Naive thymus-derived CD4-positive, alpha-beta T cell (primary cell): ENCODE results near the gene NPTX2. TPM values are rescaled to one million over a fixed set of nuclear protein-coding genes. Genes with fewer than 3 reads are reported as not detected.

ENCODE experiments used
- ATAC-seq: fragments of 150-1000 bp; cut with Tn5 transposase; 2 replicates; pipeline ENCODE4 v1.10.0; 2021; ENCODE audit warnings: mild to moderate bottlenecking, moderate library complexity
- CTCF ChIA-PET: fragments of 350-600 bp; sonication (Branson Sonifier 250); formaldehyde crosslinking; loops from one replicate; lab custom pipeline; 2021; ENCODE audit warnings: antibody characterized with exemption; lab: Charles Lee
- POLR2A ChIA-PET: fragments of 350-600 bp; sonication (Branson Sonifier 250); formaldehyde crosslinking; loops from one replicate; lab custom pipeline; 2021; ENCODE audit warnings: antibody characterized with exemption, inconsistent platforms; lab: Charles Lee
- DNase-seq, 9 donors: peaks; one replicate each; pipeline versions ENCODE4 v3.0.0 to v3.0.0-alpha.2; 2020 to 2022; ENCODE audit warnings: mixed read lengths in 1 of 9
- H3K27ac ChIP-seq: one replicate; pipeline ENCODE4 v1.7.0; 2013; ENCODE audit warnings: mild to moderate bottlenecking, low read depth, low read length, moderate library complexity
- H3K27me3 ChIP-seq, 2 donors: one replicate each; pipeline ENCODE4 v1.7.0; 2013; ENCODE audit warnings: low read length in 2 of 2, mild to moderate bottlenecking in 2 of 2, moderate library complexity in 2 of 2; ENCODE audit not compliant: control insufficient read depth in 2 of 2, insufficient read depth in 2 of 2
- H3K36me3 ChIP-seq, 3 experiments: 1 replicate in 2 of 3; 2 replicates in 1 of 3; pipeline ENCODE4 v1.7.0; 2013; ENCODE audit warnings: low read length in 3 of 3, mild to moderate bottlenecking in 3 of 3, moderate library complexity in 1 of 3; ENCODE audit not compliant: insufficient read depth in 3 of 3, control insufficient read depth in 2 of 3
- H3K4me1 ChIP-seq, 2 donors: one replicate each; pipeline ENCODE4 v1.7.0; 2013; ENCODE audit warnings: low read length in 2 of 2, mild to moderate bottlenecking in 2 of 2, moderate library complexity in 1 of 2; ENCODE audit not compliant: control insufficient read depth in 2 of 2, insufficient read depth in 2 of 2
- H3K4me3 ChIP-seq: 2 replicates; pipeline ENCODE4 v1.7.0; 2013; ENCODE audit warnings: mild to moderate bottlenecking, low read length
- H3K9me3 ChIP-seq, 3 experiments: 1 replicate in 2 of 3; 2 replicates in 1 of 3; pipeline ENCODE4 v1.7.0; 2013; ENCODE audit warnings: low read length in 3 of 3; ENCODE audit not compliant: control insufficient read depth in 2 of 3
- H3K27ac Mint-ChIP-seq, 9 donors: one replicate each; pipeline ENCODE4 v1.8.0; 2020 to 2022; ENCODE audit warnings: mixed read lengths in 9 of 9, mild to moderate bottlenecking in 8 of 9, moderate library complexity in 5 of 9, inconsistent platforms in 2 of 9
- H3K27me3 Mint-ChIP-seq, 5 donors: one replicate each; pipeline ENCODE4 v1.8.0; 2021 to 2022; ENCODE audit warnings: mixed read lengths in 5 of 5, mild to moderate bottlenecking in 1 of 5
- H3K36me3 Mint-ChIP-seq, 5 donors: one replicate each; pipeline ENCODE4 v1.8.0; 2020 to 2022; ENCODE audit warnings: mixed read lengths in 5 of 5, mild to moderate bottlenecking in 3 of 5, inconsistent platforms in 1 of 5
- H3K4me1 Mint-ChIP-seq, 7 donors: one replicate each; pipeline ENCODE4 v1.8.0; 2020 to 2022; ENCODE audit warnings: mixed read lengths in 7 of 7, mild to moderate bottlenecking in 3 of 7, inconsistent platforms in 1 of 7
- H3K4me3 Mint-ChIP-seq, 10 donors: one replicate each; pipeline ENCODE4 v1.8.0; 2020 to 2022; ENCODE audit warnings: mild to moderate bottlenecking in 10 of 10, mixed read lengths in 10 of 10, moderate library complexity in 6 of 10, inconsistent platforms in 2 of 10
- H3K9me3 Mint-ChIP-seq, 11 donors: one replicate each; pipeline ENCODE4 v1.8.0; 2020 to 2022; ENCODE audit warnings: mixed read lengths in 11 of 11, mild to moderate bottlenecking in 4 of 11, inconsistent platforms in 1 of 11, moderate library complexity in 1 of 11
- intact Hi-C, 2 donors: fragments of 100-400 bp; cut with micrococcal nuclease; formaldehyde crosslinking; loops; one replicate each; pipeline ENCODE4 v1.15.1; 2023
- polyA plus RNA-seq, 2 donors: library from polyadenylated mRNA; unstranded; fragments of 300-500 nt; fragmentation: Illumina TruSeq; gene quantifications; one replicate each; pipeline ENCODE4 v1.2.3, GENCODE V29; 2021
- total RNA-seq, 6 experiments: library from RNA in 5 of 6; stranded (reverse) in 5 of 6; gene quantifications; 1 replicate in 5 of 6; 2 replicates in 1 of 6; pipeline ENCODE4 v1.2.3 and lab custom pipeline; 2021 to 2026

NPTX2 gene
- total and polyA plus RNA-seq, 7 experiments from 2014 or later = 0.07 to 0.22 (median 0.19) TPM; not detected in 4

DNA sequence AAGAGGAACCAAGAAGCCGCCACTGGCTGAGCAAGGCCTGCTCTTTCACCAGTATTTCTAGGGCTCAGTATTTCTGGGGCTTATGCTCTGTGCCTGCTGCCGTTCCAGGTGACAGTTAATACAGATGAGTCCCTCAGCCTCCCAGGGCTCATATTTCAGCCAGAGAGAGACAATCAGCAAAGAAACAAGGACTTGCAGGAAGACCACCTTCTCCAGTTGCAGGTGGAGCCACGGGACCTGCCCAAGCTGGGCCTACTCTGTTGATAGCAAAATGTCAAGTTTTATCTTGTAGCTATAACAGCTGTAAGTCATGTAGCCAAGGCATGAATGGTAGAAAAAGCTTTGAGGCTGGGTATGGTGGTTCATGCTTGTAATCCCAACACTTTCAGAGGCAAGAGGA lies 42.7 kb downstream of the NPTX2 start:
- Histone ChIP-seq H3K4me3 (no peak overlapping the region), H3K9me3 (peaks cover 0 to 8% (median 0%) of the 10 kb centered on the region in 3 experiments), H3K36me3 (no peaks in the 10 kb centered on the region), H3K27me3 (no peaks in the 10 kb centered on the region), H3K4me1 (no peaks in the 10 kb centered on the region), H3K27ac (no peak overlapping the region)
- ChIA-PET POLR2A (no interaction called here), CTCF (no interaction called here)
- intact Hi-C loops = no loop called here
- H3K4me1 Mint-ChIP-seq = no peaks in the 10 kb centered on the region
- no peak for ATAC-seq
- DNase-seq = no peak
- H3K27me3 Mint-ChIP-seq = peaks cover 0 to under 1% (median 0%) of the 10 kb centered on the region in 5 donors
- H3K9me3 Mint-ChIP-seq = peaks cover 0 to 10% (median 4%) of the 10 kb centered on the region in 11 donors
- H3K4me3 Mint-ChIP-seq = no peak overlapping the region
- H3K27ac Mint-ChIP-seq = no peak overlapping the region
- H3K36me3 Mint-ChIP-seq = no peaks in the 10 kb centered on the region

GRCh38 chr7:98661607-98662006 lies 44.5 kb downstream of the NPTX2 start:
- H3K4me3 Mint-ChIP-seq = no peak overlapping the region
- DNase-seq (no peak), ATAC-seq (no peak)
- H3K4me1 ChIP-seq = no peaks in the 10 kb centered on the region
- H3K4me3 ChIP-seq = no peak overlapping the region
- peaks cover 0 to 11% (median 0%) of the 10 kb centered on the region in 5 donors for H3K27me3 Mint-ChIP-seq
- H3K36me3 Mint-ChIP-seq = no peaks in the 10 kb centered on the region
- intact Hi-C loops = no loop called here
- H3K27ac ChIP-seq = no peak overlapping the region
- peaks cover 0 to 4% (median 0%) of the 10 kb centered on the region in 3 experiments for H3K9me3 ChIP-seq
- H3K4me1 Mint-ChIP-seq = no peaks in the 10 kb centered on the region
- no peak overlapping the region for H3K27ac Mint-ChIP-seq
- no peaks in the 10 kb centered on the region for H3K36me3 ChIP-seq
- H3K9me3 Mint-ChIP-seq = peaks cover 0 to 15% (median 5%) of the 10 kb centered on the region in 11 donors
- ChIA-PET CTCF (no interaction called here), POLR2A (interaction anchor here (0.7 kb wide), 1 partner anchor 21 kb away, joined by 5 read pairs; no protein-coding TSS in a partner anchor)
- H3K27me3 ChIP-seq = no peaks in the 10 kb centered on the region

DNA sequence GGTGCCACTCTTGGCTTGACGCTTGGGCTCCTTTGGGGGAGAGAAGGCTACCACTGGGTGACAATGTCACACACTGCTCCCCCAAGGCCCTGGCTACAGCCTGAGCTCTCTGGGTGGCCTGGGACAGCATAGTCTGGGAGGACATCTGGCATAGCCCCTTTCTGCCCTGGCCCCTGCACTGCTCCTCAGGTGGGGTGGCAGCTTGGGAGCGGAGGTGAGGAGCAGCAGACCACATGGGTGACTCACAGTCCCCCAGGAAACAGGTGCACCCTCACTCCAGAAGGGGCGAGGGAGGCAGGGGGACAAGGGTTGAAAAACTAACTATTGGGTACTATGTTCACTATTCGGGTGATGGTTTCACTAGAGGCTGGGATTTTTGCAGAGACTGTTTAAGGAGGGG lies 45.2 kb downstream of the NPTX2 start:
- H3K4me3 Mint-ChIP-seq = no peak overlapping the region
- no peaks in the 10 kb centered on the region for H3K27me3 ChIP-seq
- no peak overlapping the region for H3K27ac ChIP-seq
- no peaks in the 10 kb centered on the region for H3K36me3 ChIP-seq
- intact Hi-C loops = no loop called here
- ChIA-PET CTCF (no interaction called here), POLR2A (no interaction called here)
- no peak for DNase-seq
- peaks cover 0 to 15% (median 5%) of the 10 kb centered on the region in 11 donors for H3K9me3 Mint-ChIP-seq
- no peak overlapping the region for H3K27ac Mint-ChIP-seq
- no peaks in the 10 kb centered on the region for H3K4me1 ChIP-seq
- peaks cover 0 to 11% (median 0%) of the 10 kb centered on the region in 5 donors for H3K27me3 Mint-ChIP-seq
- no peaks in the 10 kb centered on the region for H3K36me3 Mint-ChIP-seq
- no peak overlapping the region for H3K4me3 ChIP-seq
- H3K9me3 ChIP-seq = peaks cover 0 to 4% (median 0%) of the 10 kb centered on the region in 3 experiments
- H3K4me1 Mint-ChIP-seq = no peaks in the 10 kb centered on the region
- ATAC-seq = no peak

- no peak overlapping the region for H3K4me3 ChIP-seq
- no peaks in the 10 kb centered on the region for H3K27me3 ChIP-seq
- intact Hi-C loops = no loop called here
- ChIA-PET POLR2A (no interaction called here), CTCF (no interaction called here)
- H3K27ac ChIP-seq = no peak overlapping the region
- no peak for DNase-seq
- no peaks in the 10 kb centered on the region for H3K36me3 ChIP-seq
- H3K27ac Mint-ChIP-seq = no peak overlapping the region
- no peak overlapping the region for H3K4me3 Mint-ChIP-seq
- no peaks in the 10 kb centered on the region for H3K36me3 Mint-ChIP-seq
- H3K4me1 ChIP-seq = no peaks in the 10 kb centered on the region
- H3K9me3 Mint-ChIP-seq = peaks cover 0 to 15% (median 5%) of the 10 kb centered on the region in 11 donors
- H3K27me3 Mint-ChIP-seq = peaks cover 0 to 11% (median 0%) of the 10 kb centered on the region in 5 donors
- ATAC-seq = no peak
- no peaks in the 10 kb centered on the region for H3K4me1 Mint-ChIP-seq
- H3K9me3 ChIP-seq = peaks cover 0 to 4% (median 0%) of the 10 kb centered on the region in 3 experiments
Observed at GRCh38 chr7:98664882-98665281, 47.8 kb downstream of the NPTX2 start.

- ATAC-seq = no peak
- no peaks in the 10 kb centered on the region for H3K36me3 ChIP-seq
- no peaks in the 10 kb centered on the region for H3K4me1 ChIP-seq
- intact Hi-C loops = no loop called here
- H3K4me3 Mint-ChIP-seq = no peak overlapping the region
- POLR2A ChIA-PET = no interaction called here
- H3K9me3 ChIP-seq = peaks cover 0 to 8% (median 0%) of the 10 kb centered on the region in 3 experiments
- H3K27ac Mint-ChIP-seq = no peak overlapping the region
- H3K27me3 Mint-ChIP-seq = peaks cover 0 to 11% (median 0%) of the 10 kb centered on the region in 5 donors
- DNase-seq = no peak
- no peak overlapping the region for H3K27ac ChIP-seq
- peaks cover 0 to 3% (median 0%) of the 10 kb centered on the region in 5 donors for H3K36me3 Mint-ChIP-seq
- H3K4me3 ChIP-seq = no peak overlapping the region
- peaks cover 0 to 16% (median 12%) of the 10 kb centered on the region in 11 donors for H3K9me3 Mint-ChIP-seq
- no peaks in the 10 kb centered on the region for H3K4me1 Mint-ChIP-seq
- H3K27me3 ChIP-seq = no peaks in the 10 kb centered on the region
- CTCF ChIA-PET = no interaction called here
Observed at GRCh38 chr7:98668255-98668654, 51.2 kb downstream of the NPTX2 start.

- DNase-seq (no peak), ATAC-seq (no peak)
- no peaks in the 10 kb centered on the region for H3K27me3 ChIP-seq
- Mint-ChIP-seq H3K9me3 (peaks cover 0 to 20% (median 8%) of the 10 kb centered on the region in 11 donors), H3K36me3 (peaks cover 0 to 3% (median 0%) of the 10 kb centered on the region in 5 donors), H3K4me3 (no peak overlapping the region), H3K4me1 (no peaks in the 10 kb centered on the region), H3K27me3 (peaks cover 0 to 11% (median 0%) of the 10 kb centered on the region in 5 donors), H3K27ac (no peak overlapping the region)
- no peaks in the 10 kb centered on the region for H3K36me3 ChIP-seq
- ChIA-PET POLR2A (no interaction called here), CTCF (no interaction called here)
- intact Hi-C loops = no loop called here
- no peak overlapping the region for H3K27ac ChIP-seq
- H3K9me3 ChIP-seq = peaks cover 0 to 3% (median 0%) of the 10 kb centered on the region in 3 experiments
- no peak overlapping the region for H3K4me3 ChIP-seq
- H3K4me1 ChIP-seq = no peaks in the 10 kb centered on the region
Observed at GRCh38 chr7:98669329-98670000, 52.4 kb downstream of the NPTX2 start.

DNA sequence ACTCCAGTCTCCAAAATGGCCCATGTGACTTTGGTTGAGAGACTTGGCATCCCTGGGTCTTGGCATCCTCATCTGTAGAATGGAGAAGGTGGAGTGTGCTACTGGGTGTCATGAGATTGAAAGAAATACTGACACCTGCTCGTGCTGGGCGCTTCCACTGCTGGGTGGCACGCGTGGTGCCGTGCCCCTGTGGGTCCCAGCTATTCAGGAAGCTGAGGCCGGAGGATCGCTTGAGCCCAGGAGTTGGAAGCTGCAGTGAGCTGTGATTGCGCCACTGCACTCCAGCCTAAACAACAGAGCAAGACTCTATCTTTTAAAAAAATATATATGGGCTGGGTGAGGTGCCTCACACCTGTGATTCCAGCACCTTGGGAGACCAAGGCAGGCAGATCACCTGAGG lies 53.1 kb downstream of the NPTX2 start:
- H3K27ac ChIP-seq = no peak overlapping the region
- Mint-ChIP-seq H3K27me3 (peaks cover 0 to 6% (median 0%) of the 10 kb centered on the region in 5 donors), H3K9me3 (peaks cover 0 to 16% (median 8%) of the 10 kb centered on the region in 11 donors), H3K36me3 (peaks cover 0 to 3% (median 0%) of the 10 kb centered on the region in 5 donors), H3K4me3 (no peak overlapping the region), H3K27ac (no peak overlapping the region), H3K4me1 (no peaks in the 10 kb centered on the region)
- DNase-seq (no peak), ATAC-seq (no peak)
- peaks cover 0 to 3% (median 0%) of the 10 kb centered on the region in 3 experiments for H3K9me3 ChIP-seq
- no peaks in the 10 kb centered on the region for H3K27me3 ChIP-seq
- CTCF ChIA-PET = no interaction called here
- no peaks in the 10 kb centered on the region for H3K4me1 ChIP-seq
- POLR2A ChIA-PET = no interaction called here
- intact Hi-C loops = no loop called here
- no peak overlapping the region for H3K4me3 ChIP-seq
- no peaks in the 10 kb centered on the region for H3K36me3 ChIP-seq
